Measurements from ENCODE around the gene SLC30A2.

SLC30A2 gene

DNA sequence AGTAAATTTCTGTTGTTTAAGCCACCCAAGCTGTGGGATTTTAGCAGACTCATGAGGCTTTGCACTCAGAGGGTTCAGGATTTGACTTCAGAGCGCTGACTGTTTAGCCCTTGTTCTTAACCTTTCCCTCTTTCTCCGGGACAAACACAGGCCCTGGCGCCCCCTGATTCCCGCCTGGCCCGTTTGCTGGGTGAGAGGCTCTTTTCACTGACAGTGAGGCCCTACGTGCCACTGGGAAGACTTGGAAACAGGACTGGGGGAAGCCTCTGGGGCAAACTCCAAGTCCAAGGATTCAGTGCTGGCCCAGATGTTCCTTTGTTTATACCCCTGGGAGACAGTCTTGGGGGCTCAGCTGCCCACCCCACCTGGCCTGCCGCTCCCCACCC, 33.3 kb upstream of the SLC30A2 start:
- DNase-seq (ENCODE audit: low read depth): no peak
- no peak overlapping the region for H3K4me3 ChIP-seq (ENCODE audit: control insufficient read depth, low read depth, low read length)
- TF ChIP-seq, protein P1, sequence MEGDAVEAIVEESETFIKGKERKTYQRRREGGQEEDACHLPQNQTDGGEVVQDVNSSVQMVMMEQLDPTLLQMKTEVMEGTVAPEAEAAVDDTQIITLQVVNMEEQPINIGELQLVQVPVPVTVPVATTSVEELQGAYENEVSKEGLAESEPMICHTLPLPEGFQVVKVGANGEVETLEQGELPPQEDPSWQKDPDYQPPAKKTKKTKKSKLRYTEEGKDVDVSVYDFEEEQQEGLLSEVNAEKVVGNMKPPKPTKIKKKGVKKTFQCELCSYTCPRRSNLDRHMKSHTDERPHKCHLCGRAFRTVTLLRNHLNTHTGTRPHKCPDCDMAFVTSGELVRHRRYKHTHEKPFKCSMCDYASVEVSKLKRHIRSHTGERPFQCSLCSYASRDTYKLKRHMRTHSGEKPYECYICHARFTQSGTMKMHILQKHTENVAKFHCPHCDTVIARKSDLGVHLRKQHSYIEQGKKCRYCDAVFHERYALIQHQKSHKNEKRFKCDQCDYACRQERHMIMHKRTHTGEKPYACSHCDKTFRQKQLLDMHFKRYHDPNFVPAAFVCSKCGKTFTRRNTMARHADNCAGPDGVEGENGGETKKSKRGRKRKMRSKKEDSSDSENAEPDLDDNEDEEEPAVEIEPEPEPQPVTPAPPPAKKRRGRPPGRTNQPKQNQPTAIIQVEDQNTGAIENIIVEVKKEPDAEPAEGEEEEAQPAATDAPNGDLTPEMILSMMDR (conservative IDR thresholded peaks at IDR 0.05; ENCODE audit: control insufficient read depth, insufficient read depth, low read depth, low read length): no peak

DNA sequence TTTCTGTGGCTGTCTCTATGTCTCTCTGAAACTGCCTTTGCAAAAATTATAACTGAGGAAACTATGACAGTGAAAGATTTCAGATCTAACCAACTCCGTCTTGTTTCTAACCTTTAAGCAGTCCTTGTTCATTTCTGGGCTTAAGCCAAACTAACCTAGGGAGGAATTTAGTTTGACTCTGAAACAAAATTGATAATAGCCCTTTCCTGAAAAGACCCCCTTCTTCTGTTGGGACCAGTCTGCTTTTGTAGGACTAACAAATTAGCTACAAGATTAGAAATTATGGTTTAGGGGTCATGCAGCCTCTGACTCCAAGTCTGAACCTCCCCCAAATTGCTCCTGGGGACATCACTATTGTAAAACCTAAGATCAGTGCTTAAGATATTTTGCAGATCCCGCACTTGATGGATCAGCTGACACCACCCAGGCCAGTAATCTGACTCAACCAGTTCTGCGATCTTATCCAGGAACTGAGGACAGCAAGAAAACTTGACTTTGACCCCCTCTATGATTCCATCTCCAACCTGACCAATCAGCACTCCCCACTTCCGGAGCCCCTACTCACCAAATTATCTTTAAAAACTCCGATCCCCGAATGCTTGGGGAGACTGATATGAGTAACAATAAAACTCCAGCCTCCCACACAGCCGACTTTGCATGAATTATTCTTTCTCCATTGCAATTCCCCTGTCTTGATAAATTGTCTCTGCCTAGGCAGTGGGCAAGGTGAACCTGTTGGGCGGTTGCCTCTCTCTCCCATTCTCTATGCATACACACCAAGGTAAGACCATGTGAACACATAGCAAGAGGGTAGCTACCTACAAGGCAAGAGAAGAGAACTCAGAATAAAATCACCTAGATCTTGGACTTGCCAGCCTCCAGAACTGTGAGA, 32.6 kb upstream of the SLC30A2 start:
- no peak overlapping the region for H3K4me3 ChIP-seq (ENCODE audit: control insufficient read depth, low read depth, low read length)
- no peak for DNase-seq (ENCODE audit: low read depth)
- TF ChIP-seq, protein P1 (conservative IDR thresholded peaks at IDR 0.05; ENCODE audit: control insufficient read depth, insufficient read depth, low read depth, low read length): no peak

- DNase-seq (ENCODE audit: low read depth): no peak
- no peak overlapping the region for H3K4me3 ChIP-seq (ENCODE audit: control insufficient read depth, low read depth, low read length)
- TF ChIP-seq, protein P1 (conservative IDR thresholded peaks at IDR 0.05; ENCODE audit: control insufficient read depth, insufficient read depth, low read depth, low read length): no peak
These were observed 31.6 kb upstream of the SLC30A2 start for GRCh38 chr1:26077524-26077923.

DNA sequence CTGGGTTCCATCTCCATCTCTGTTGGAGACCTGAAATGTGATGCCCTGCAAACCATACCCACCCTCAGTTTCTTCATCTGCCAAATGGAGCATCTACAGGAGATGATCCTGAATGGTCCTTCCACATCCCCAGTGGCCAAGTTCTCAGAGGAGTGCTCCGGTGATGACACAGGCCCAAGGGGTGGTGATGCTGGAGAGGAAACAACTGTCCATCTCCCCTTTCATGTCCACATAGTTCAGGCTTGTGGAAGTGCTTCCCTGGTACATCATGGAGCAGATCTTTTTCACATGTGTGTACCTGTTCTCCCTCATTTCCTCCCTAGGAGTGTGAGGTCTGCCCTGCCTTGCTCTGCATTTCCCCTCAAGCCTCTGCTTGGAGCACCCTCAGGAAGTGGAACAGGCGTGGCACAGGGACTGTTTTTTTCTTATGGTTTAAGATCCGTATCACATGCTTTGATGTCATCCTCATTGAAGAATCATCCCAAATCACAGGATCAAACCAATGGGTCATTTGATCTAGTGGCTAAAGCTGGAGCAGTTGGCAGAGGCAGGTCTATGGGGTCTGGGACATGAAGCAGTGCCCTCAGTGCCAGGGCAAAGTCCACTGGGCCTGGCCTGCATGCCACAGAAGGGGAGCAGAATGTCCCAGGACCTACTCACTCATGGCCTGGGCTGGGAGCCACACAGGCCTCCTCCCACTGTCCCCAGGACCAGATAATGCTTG, 29.7 kb upstream of the SLC30A2 start:
- no peak for DNase-seq (ENCODE audit: low read depth)

GRCh38 chr1:26072305-26072704, 26.4 kb upstream of the SLC30A2 start:
- no peak for DNase-seq (ENCODE audit: low read depth)
- H3K4me3 ChIP-seq (ENCODE audit: control insufficient read depth, low read depth, low read length): no peak overlapping the region
- TF ChIP-seq, protein P1 (conservative IDR thresholded peaks at IDR 0.05; ENCODE audit: control insufficient read depth, insufficient read depth, low read depth, low read length): no peak

More for the DNA sequence above, 29.7 kb upstream of the SLC30A2 start:
- TF ChIP-seq, protein P1 (conservative IDR thresholded peaks at IDR 0.05; ENCODE audit: control insufficient read depth, insufficient read depth, low read depth, low read length): no peak
- no peak overlapping the region for H3K4me3 ChIP-seq (ENCODE audit: control insufficient read depth, low read depth, low read length)

DNA sequence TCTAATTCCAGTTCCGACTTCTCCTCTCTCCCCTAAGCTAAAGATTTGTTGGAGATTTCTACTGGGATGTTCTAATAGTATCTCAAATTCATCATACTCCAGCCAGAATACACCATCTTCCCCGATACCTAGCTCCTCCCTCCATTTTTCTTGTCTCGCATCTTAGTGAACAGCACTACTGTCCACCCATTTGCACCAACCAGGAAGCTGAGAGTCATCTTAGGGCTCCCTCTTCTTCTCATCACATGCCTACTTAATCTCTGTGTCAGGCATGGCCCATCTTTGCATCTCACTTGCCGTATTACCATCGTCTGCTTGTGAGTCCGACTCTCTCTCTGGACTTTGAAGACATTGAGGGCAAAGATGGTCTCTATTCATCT, 25.0 kb upstream of the SLC30A2 start:
- TF ChIP-seq, protein P1 (conservative IDR thresholded peaks at IDR 0.05; ENCODE audit: control insufficient read depth, insufficient read depth, low read depth, low read length): no peak
- no peak for DNase-seq (ENCODE audit: low read depth)
- H3K4me3 ChIP-seq (ENCODE audit: control insufficient read depth, low read depth, low read length): no peak overlapping the region
